LNCaP clone FGC (cell line): ENCODE results near the gene SNRNP27.

ENCODE experiments used
- DNase-seq: peaks from one replicate; pipeline ENCODE4 v3.0.0-alpha.2; 2011; ENCODE audit warnings: low read depth
- H3K4me3 ChIP-seq: 2 replicates; pipeline ENCODE4 v1.5.1; 2011; ENCODE audit warnings: mild to moderate bottlenecking, low read depth, low read length, control low read depth
- CTCF ChIP-seq: IDR thresholded peaks from 2 replicates; pipeline ENCODE4 v1.5.1; 2012; ENCODE audit warnings: mild to moderate bottlenecking; ENCODE audit not compliant: control insufficient read depth, insufficient read depth; ENCODE audit errors: extremely low read depth

SNRNP27 gene

DNA sequence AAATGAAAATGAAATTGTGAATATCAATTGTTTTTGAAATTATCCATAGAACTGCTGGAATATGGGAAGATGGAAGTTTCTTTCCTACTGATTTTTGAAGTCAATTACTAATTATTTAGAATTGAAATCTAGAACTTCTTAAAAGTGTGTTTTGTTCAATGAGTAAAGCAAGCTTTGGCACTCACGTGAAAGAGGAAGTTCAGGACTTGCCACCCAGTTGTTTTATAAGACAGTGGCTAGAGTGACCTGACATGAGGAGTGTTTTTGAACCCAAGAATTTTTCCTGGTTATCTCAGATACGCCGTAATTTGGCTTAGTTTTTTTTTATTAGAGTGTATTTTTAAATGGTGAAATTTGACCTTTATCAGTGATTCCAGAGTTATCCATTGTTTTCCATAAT lies 24.6 kb downstream of the SNRNP27 start:
- DNase-seq, result no peak
- no peak overlapping the region for H3K4me3 ChIP-seq

GRCh38 chr2:69923116-69923515 lies 29.4 kb downstream of the SNRNP27 start:
- DNase-seq, result no peak
- no peak overlapping the region for H3K4me3 ChIP-seq
- no peak for TF ChIP-seq CTCF

More for the DNA sequence above, 24.6 kb downstream of the SNRNP27 start:
- no peak for TF ChIP-seq CTCF

DNA sequence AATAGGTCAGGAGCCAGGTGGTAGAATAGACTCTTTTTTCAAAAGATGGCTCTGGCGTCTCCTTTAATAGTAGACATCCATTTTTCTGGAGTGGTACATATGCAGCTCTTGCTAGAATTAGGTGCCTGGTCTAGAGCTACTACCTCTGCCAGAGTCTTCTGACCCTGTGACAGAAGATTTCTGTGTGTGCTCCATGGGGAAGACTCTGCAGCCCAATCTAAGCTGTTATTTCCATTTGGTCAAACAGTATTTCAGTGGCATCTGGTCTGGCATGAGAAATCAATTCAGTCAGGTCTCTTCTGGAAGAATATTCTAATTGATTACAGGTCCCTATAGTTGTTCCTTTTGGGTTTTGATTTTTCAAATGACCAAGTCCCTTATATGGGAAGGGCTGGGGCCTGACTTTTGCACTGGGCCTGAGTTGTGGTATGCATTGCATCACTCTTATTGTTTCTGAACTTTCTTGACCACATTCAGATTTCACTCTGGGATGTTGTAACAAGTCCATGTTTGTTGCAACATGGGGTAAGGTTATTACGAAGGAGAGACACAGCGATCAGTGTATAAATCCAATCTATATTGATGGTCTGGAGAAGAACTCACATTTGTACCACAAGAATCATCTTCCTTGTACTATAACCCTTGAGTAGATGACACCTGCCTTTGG lies 33.2 kb downstream of the SNRNP27 start:
- H3K4me3 ChIP-seq, result no peak overlapping the region
- TF ChIP-seq CTCF, result no peak
- DNase-seq, result no peak

DNA sequence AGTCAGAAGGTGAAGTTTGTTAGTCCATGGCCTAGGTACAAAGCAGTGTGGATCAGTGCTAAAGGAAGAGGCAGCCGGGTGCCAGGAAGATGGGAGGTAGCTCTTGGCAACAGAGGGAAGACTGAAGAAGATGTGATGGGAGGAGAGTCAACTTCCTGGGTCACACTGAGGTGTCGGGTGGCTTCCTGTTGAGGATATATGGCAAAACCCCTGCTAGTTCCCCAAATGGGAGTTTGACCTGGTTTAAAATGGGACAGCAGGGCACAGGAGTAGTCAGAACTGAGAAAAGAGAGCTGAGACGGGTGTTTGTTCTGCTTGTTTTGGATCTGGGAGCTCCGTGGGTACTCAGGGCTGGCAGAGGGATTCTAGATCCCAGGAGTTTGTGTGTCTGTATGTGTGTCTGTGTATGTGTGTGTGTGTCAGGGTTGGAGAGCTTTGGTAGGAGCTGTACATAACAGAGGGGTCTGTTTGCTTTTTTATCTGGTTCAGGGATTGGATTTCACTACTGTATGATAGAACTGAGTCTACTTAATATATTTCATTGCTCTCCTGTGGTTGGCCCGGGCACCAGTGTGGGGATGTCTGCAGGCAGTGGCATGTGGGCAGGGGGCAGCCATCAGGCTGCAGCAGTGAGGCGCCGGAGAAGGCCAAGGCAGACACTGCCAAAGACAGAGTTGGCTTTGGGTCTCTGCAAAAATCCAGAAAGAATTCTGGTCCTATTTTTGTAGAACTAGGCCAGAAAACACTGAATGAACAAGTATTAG lies 38.3 kb downstream of the SNRNP27 start:
- TF ChIP-seq CTCF, result no peak
- no peak overlapping the region for H3K4me3 ChIP-seq
- DNase-seq, result no peak

DNA sequence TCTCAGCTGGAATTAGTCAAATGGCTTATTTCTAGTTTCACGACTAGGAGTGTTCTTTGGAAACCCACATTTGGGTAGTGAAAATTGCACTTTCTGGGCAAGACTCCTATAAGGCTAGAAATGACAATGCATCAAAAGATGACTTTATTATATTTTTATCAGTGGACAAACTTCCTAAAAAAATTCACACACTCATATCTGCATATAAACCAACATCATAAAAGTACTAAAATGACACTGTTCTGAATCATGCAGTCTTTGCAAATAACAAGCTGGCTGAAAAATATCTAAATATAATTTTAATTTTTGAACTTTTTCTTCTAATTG lies 38.8 kb downstream of the SNRNP27 start:
- no peak for TF ChIP-seq CTCF
- H3K4me3 ChIP-seq, result no peak overlapping the region
- no peak for DNase-seq

GRCh38 chr2:69933254-69933828 lies 39.6 kb downstream of the SNRNP27 start:
- no peak for DNase-seq
- TF ChIP-seq CTCF, result no peak
- no peak overlapping the region for H3K4me3 ChIP-seq
